HepG2 (cell line): Measurements from ENCODE around the gene BIVM. TPM values are rescaled to one million over a fixed set of nuclear protein-coding genes. Genes with fewer than 3 reads are reported as not detected.

ENCODE experiments used
- FOSL1 ChIP-seq: sonication (generic); formaldehyde crosslinking; IDR thresholded peaks from 2 replicates; pipeline ENCODE4 v1.9.0; 2021; ENCODE audit warnings: missing genetic modification reagents, borderline replicate concordance
- GATAD2A ChIP-seq: IDR thresholded peaks from 2 replicates; pipeline ENCODE4 v1.6.1; 2016
- IRF2 ChIP-seq: IDR thresholded peaks from 2 replicates; pipeline ENCODE4 v1.6.1; 2018; ENCODE audit warnings: missing genetic modification reagents, missing compliant biosample characterization
- SMAD3 ChIP-seq: sonication (generic); formaldehyde crosslinking; IDR thresholded peaks from 2 replicates; pipeline ENCODE4 v1.4.0; 2020; ENCODE audit warnings: missing genetic modification reagents
- SOX5 ChIP-seq: IDR thresholded peaks from 2 replicates; pipeline ENCODE4 v1.6.1; 2016; ENCODE audit warnings: borderline replicate concordance
- ZNF546 ChIP-seq: sonication (generic); formaldehyde crosslinking; conservative IDR thresholded peaks from 2 replicates; pipeline ENCODE4 v1.8.1; 2023; ENCODE audit warnings: mild to moderate bottlenecking, missing genetic modification reagents
- ZNF562 ChIP-seq: sonication (generic); formaldehyde crosslinking; IDR thresholded peaks from 2 replicates; pipeline ENCODE4 v1.8.0; 2022; ENCODE audit warnings: missing genetic modification reagents, borderline replicate concordance
- ZNF598 ChIP-seq: sonication (generic); formaldehyde crosslinking; IDR thresholded peaks from 2 replicates; pipeline ENCODE4 v1.5.1; 2020; ENCODE audit warnings: mild to moderate bottlenecking, missing genetic modification reagents, borderline replicate concordance
- ZNF652 ChIP-seq: IDR thresholded peaks from 2 replicates; pipeline ENCODE4 v1.6.1; 2016; ENCODE audit warnings: low read depth, borderline replicate concordance
- ZNF775 ChIP-seq: sonication (generic); formaldehyde crosslinking; IDR thresholded peaks from 2 replicates; pipeline ENCODE4 v1.4.0; 2020; ENCODE audit warnings: missing genetic modification reagents, mild to moderate bottlenecking, moderate library complexity, borderline replicate concordance
- polyA plus RNA-seq, 8 experiments: library from polyadenylated mRNA; depleted of rRNA in 3 of 8; stranded (reverse) in 7 of 8; unstranded in 1 of 8; fragments of >200 nt; fragmentation: Illumina TruSeq in 4 of 8; extraction: Trizol in 4 of 8; gene quantifications; 2 replicates each; pipeline versions ENCODE4 v1.2.1 to v1.2.3, GENCODE V29; 2011 to 2016; ENCODE audit warnings: low read depth in 4 of 8, missing spikeins in 1 of 8, mixed read lengths in 1 of 8; ENCODE audit not compliant: insufficient read depth in 1 of 8
- total RNA-seq, 5 experiments: library from RNA; depleted of rRNA; stranded (reverse); fragments of >200 nt; fragmentation: Illumina TruSeq; extraction: Trizol; gene quantifications; 2 replicates each; pipeline ENCODE4 v1.2.3, GENCODE V29; 2016; ENCODE audit warnings: low read depth in 1 of 5
- TF ChIP-seq, protein P1 (sequence below): sonication (generic); formaldehyde crosslinking; IDR thresholded peaks from 2 replicates; pipeline ENCODE4 v1.4.0; 2020; ENCODE audit warnings: mild to moderate bottlenecking, missing genetic modification reagents
- TF ChIP-seq, protein P2 (sequence below): sonication (generic); formaldehyde crosslinking; IDR thresholded peaks from 2 replicates; pipeline ENCODE4 v1.5.0; 2020; ENCODE audit warnings: missing genetic modification reagents, mild to moderate bottlenecking, borderline replicate concordance
- TF ChIP-seq, protein P3 (sequence below): sonication (generic); formaldehyde crosslinking; conservative IDR thresholded peaks from 2 replicates; pipeline ENCODE4 v1.8.0; 2022; ENCODE audit warnings: low read depth, missing genetic modification reagents
- TF ChIP-seq, protein P4 (sequence below): sonication (generic); formaldehyde crosslinking; IDR thresholded peaks from 2 replicates; pipeline ENCODE4 v1.4.0; 2020; ENCODE audit warnings: mild to moderate bottlenecking, low read depth, missing genetic modification reagents
- TF ChIP-seq, protein P5 (sequence below): sonication (generic); formaldehyde crosslinking; IDR thresholded peaks from 2 replicates; pipeline ENCODE4 v1.4.0; 2020; ENCODE audit warnings: missing genetic modification reagents

The BIVM gene
- total and polyA plus RNA-seq, 2 of the 13 experiments (the other 11 are each of a cell fraction or from before 2014, with no cell fraction given): 10.4 to 15.8 TPM

DNA sequence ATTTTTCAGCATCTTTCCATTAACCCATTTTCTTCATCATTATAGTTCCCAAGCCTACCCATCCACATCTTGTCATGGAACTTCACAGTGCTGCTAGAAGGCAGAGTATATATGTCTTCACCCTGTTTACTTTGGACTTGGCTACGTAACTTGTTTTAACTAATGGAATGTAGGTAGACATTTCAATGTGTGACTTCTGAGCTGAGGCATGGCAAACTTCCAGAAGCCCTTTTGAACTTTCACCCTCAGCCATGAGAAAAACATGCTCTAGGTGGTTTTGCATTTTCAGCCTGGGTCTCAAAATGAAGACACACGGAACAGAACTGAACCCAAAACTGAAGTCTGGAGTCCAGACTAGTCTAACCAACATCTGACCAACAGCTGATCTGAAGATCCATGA, 28.5 kb upstream of the BIVM start (continued):
- peak; percentile 55; the same call in 1 of the 2 replicates for TF ChIP-seq SOX5 (CRISPR knock-in tag)
- no peak for TF ChIP-seq ZNF652 (CRISPR knock-in tag)
- TF ChIP-seq, protein P1, sequence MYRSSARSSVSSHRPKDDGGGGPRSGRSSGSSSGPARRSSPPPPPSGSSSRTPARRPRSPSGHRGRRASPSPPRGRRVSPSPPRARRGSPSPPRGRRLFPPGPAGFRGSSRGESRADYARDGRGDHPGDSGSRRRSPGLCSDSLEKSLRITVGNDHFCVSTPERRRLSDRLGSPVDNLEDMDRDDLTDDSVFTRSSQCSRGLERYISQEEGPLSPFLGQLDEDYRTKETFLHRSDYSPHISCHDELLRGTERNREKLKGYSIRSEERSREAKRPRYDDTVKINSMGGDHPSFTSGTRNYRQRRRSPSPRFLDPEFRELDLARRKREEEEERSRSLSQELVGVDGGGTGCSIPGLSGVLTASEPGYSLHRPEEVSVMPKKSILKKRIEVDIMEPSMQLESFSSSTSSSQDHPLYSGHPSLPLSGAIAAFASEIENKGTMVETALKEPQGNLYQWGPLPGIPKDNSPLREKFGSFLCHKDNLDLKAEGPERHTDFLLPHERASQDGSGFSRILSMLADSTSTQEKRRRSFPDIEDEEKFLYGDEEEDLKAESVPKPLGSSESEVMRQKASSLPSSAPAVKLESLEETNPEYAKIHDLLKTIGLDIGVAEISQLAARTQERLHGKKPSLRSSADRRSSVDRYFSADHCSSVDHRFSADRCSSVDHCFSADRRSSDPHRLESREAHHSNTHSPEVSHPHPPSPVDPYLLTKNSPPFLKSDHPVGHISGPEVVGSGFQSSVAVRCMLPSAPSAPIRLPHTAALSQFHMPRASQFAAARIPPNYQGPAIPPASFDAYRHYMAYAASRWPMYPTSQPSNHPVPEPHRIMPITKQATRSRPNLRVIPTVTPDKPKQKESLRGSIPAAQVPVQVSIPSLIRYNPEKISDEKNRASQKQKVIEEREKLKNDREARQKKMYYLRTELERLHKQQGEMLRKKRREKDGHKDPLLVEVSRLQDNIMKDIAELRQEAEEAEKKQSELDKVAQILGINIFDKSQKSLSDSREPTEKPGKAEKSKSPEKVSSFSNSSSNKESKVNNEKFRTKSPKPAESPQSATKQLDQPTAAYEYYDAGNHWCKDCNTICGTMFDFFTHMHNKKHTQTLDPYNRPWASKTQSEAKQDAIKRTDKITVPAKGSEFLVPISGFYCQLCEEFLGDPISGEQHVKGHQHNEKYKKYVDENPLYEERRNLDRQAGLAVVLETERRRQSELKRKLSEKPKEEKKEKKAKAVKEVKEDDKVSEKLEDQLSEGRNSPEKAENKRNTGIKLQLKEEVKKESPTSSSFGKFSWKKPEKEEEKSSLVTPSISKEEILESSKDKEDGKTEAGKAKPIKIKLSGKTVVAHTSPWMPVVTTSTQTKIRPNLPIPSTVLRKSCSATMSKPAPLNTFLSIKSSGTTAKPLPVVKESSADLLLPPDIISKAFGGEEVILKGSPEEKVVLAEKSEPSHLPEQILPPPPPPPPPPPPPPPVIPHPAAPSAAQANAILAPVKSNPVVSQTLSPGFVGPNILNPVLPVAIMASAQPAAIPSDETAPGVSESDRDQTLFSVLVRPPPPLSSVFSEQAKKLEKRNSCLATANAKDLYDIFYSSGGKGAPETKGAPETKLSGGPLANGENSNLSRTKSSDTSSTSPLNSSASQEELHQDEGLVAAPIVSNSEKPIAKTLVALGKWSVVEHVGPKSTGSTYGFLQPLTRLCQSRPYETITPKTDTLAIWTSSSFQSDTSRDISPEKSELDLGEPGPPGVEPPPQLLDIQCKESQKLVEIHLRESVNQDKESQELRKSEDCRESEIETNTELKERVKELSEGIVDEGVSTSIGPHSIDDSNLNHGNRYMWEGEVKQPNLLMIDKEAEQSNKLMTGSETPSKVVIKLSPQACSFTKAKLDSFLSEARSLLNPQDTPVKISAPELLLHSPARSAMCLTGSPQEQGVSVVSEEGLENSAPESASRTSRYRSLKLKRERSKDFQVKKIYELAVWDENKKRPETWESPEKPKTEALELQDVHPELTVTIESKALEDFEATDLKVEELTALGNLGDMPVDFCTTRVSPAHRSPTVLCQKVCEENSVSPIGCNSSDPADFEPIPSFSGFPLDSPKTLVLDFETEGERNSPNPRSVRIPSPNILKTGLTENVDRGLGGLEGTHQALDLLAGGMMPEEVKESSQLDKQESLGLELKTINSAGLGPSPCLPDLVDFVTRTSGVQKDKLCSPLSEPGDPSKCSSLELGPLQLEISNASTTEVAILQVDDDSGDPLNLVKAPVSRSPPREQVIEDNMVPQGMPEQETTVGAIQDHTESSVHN (CRISPR knock-in tag): no peak
- TF ChIP-seq ZNF775: no peak
- peak; percentile 46; the same call in 1 of the 2 replicates for TF ChIP-seq IRF2 (CRISPR knock-in tag)
- TF ChIP-seq ZNF546 (CRISPR knock-in tag): no peak
- TF ChIP-seq GATAD2A (CRISPR knock-in tag): peak; percentile 60; the same call in 1 of the 2 replicates
- TF ChIP-seq, protein P2, sequence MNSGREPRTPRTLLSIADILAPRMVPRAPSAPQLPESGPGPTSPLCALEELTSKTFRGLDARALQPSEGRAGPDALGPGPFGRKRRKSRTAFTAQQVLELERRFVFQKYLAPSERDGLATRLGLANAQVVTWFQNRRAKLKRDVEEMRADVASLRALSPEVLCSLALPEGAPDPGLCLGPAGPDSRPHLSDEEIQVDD (CRISPR knock-in tag): no peak
- TF ChIP-seq SMAD3 (CRISPR knock-in tag): no peak
- TF ChIP-seq, protein P3, sequence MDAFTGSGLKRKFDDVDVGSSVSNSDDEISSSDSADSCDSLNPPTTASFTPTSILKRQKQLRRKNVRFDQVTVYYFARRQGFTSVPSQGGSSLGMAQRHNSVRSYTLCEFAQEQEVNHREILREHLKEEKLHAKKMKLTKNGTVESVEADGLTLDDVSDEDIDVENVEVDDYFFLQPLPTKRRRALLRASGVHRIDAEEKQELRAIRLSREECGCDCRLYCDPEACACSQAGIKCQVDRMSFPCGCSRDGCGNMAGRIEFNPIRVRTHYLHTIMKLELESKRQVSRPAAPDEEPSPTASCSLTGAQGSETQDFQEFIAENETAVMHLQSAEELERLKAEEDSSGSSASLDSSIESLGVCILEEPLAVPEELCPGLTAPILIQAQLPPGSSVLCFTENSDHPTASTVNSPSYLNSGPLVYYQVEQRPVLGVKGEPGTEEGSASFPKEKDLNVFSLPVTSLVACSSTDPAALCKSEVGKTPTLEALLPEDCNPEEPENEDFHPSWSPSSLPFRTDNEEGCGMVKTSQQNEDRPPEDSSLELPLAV (CRISPR knock-in tag): no peak
- TF ChIP-seq ZNF562 (CRISPR knock-in tag): no peak
- no peak for TF ChIP-seq ZNF598 (CRISPR knock-in tag)
- TF ChIP-seq, protein P4, sequence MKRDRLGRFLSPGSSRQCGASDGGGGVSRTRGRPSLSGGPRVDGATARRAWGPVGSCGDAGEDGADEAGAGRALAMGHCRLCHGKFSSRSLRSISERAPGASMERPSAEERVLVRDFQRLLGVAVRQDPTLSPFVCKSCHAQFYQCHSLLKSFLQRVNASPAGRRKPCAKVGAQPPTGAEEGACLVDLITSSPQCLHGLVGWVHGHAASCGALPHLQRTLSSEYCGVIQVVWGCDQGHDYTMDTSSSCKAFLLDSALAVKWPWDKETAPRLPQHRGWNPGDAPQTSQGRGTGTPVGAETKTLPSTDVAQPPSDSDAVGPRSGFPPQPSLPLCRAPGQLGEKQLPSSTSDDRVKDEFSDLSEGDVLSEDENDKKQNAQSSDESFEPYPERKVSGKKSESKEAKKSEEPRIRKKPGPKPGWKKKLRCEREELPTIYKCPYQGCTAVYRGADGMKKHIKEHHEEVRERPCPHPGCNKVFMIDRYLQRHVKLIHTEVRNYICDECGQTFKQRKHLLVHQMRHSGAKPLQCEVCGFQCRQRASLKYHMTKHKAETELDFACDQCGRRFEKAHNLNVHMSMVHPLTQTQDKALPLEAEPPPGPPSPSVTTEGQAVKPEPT (CRISPR knock-in tag): no peak
- TF ChIP-seq, protein P5, sequence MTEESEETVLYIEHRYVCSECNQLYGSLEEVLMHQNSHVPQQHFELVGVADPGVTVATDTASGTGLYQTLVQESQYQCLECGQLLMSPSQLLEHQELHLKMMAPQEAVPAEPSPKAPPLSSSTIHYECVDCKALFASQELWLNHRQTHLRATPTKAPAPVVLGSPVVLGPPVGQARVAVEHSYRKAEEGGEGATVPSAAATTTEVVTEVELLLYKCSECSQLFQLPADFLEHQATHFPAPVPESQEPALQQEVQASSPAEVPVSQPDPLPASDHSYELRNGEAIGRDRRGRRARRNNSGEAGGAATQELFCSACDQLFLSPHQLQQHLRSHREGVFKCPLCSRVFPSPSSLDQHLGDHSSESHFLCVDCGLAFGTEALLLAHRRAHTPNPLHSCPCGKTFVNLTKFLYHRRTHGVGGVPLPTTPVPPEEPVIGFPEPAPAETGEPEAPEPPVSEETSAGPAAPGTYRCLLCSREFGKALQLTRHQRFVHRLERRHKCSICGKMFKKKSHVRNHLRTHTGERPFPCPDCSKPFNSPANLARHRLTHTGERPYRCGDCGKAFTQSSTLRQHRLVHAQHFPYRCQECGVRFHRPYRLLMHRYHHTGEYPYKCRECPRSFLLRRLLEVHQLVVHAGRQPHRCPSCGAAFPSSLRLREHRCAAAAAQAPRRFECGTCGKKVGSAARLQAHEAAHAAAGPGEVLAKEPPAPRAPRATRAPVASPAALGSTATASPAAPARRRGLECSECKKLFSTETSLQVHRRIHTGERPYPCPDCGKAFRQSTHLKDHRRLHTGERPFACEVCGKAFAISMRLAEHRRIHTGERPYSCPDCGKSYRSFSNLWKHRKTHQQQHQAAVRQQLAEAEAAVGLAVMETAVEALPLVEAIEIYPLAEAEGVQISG (CRISPR knock-in tag): no peak
- TF ChIP-seq FOSL1 (CRISPR knock-in tag): no peak
